Measurements from ENCODE around the gene LMBRD1.

GRCh38 chr6:69835414-69836179 is 38.8 kb upstream of the LMBRD1 start:
- TF ChIP-seq EZH2 (IDR thresholded peaks at IDR 0.05; ENCODE audit: insufficient read depth, poor library complexity, severe bottlenecking): no peak
- TF ChIP-seq EZH2phosphoT487 (IDR thresholded peaks at IDR 0.05; ENCODE audit: insufficient read depth, low read depth): no peak
